Measurements from ENCODE around the gene C3orf20. TPM values are rescaled to one million over a fixed set of nuclear protein-coding genes. Genes with fewer than 3 reads are reported as not detected.

The C3orf20 gene
- total RNA-seq, 1 donor from 2014 or later, result not detected

GRCh38 chr3:14789640-14790285 is 114.8 kb downstream of the C3orf20 start:
- peaks cover 4% of the 10 kb centered on the region for H3K27me3 Mint-ChIP-seq (ENCODE audit: unreplicated experiment)
- peaks cover 8% of the 10 kb centered on the region for H3K9me3 Mint-ChIP-seq (ENCODE audit: unreplicated experiment)
- H3K27ac Mint-ChIP-seq (ENCODE audit: unreplicated experiment), result no peak overlapping the region
- DNase-seq, result no peak
- no peak overlapping the region for H3K4me3 Mint-ChIP-seq (ENCODE audit: unreplicated experiment)
- H3K36me3 Mint-ChIP-seq (ENCODE audit: unreplicated experiment), result no peaks in the 10 kb centered on the region
- TF ChIP-seq CTCF (IDR thresholded peaks at IDR 0.05; ENCODE audit: partially characterized antibody, unreplicated experiment), result no peak
- peaks cover 2% of the 10 kb centered on the region for H3K4me1 Mint-ChIP-seq (ENCODE audit: low read depth, unreplicated experiment)

- Mint-ChIP-seq H3K36me3 (ENCODE audit: unreplicated experiment) (no peaks in the 10 kb centered on the region), H3K4me3 (ENCODE audit: unreplicated experiment) (no peak overlapping the region), H3K27me3 (ENCODE audit: unreplicated experiment) (peaks cover 4% of the 10 kb centered on the region), H3K9me3 (ENCODE audit: unreplicated experiment) (peaks cover 6% of the 10 kb centered on the region), H3K4me1 (ENCODE audit: low read depth, unreplicated experiment) (peaks cover 2% of the 10 kb centered on the region), H3K27ac (ENCODE audit: unreplicated experiment) (no peak overlapping the region)
- peak; percentile 71 for TF ChIP-seq CTCF (IDR thresholded peaks at IDR 0.05; ENCODE audit: partially characterized antibody, unreplicated experiment)
- peak; percentile 82 for DNase-seq
Observed at GRCh38 chr3:14791343-14791945, 116.5 kb downstream of the C3orf20 start.

- peaks cover 2% of the 10 kb centered on the region for H3K9me3 Mint-ChIP-seq (ENCODE audit: unreplicated experiment)
- DNase-seq, result no peak
- H3K27ac Mint-ChIP-seq (ENCODE audit: unreplicated experiment), result no peak overlapping the region
- TF ChIP-seq CTCF (IDR thresholded peaks at IDR 0.05; ENCODE audit: partially characterized antibody, unreplicated experiment), result no peak
- H3K4me3 Mint-ChIP-seq (ENCODE audit: unreplicated experiment), result no peak overlapping the region
- H3K36me3 Mint-ChIP-seq (ENCODE audit: unreplicated experiment), result no peaks in the 10 kb centered on the region
- peaks cover 2% of the 10 kb centered on the region for H3K4me1 Mint-ChIP-seq (ENCODE audit: low read depth, unreplicated experiment)
- peaks cover 4% of the 10 kb centered on the region for H3K27me3 Mint-ChIP-seq (ENCODE audit: unreplicated experiment)
Observed at GRCh38 chr3:14792691-14793121, 117.8 kb downstream of the C3orf20 start.

GRCh38 chr3:14793126-14793857 is 118.4 kb downstream of the C3orf20 start:
- Mint-ChIP-seq H3K27ac (ENCODE audit: unreplicated experiment) (no peak overlapping the region), H3K27me3 (ENCODE audit: unreplicated experiment) (peaks cover 4% of the 10 kb centered on the region), H3K4me3 (ENCODE audit: unreplicated experiment) (no peak overlapping the region), H3K36me3 (ENCODE audit: unreplicated experiment) (no peaks in the 10 kb centered on the region), H3K4me1 (ENCODE audit: low read depth, unreplicated experiment) (peaks cover 2% of the 10 kb centered on the region), H3K9me3 (ENCODE audit: unreplicated experiment) (no peaks in the 10 kb centered on the region)
- no peak for TF ChIP-seq CTCF (IDR thresholded peaks at IDR 0.05; ENCODE audit: partially characterized antibody, unreplicated experiment)
- no peak for DNase-seq

GRCh38 chr3:14793858-14794234 is 118.9 kb downstream of the C3orf20 start:
- Mint-ChIP-seq H3K4me1 (ENCODE audit: low read depth, unreplicated experiment) (peaks cover 2% of the 10 kb centered on the region), H3K9me3 (ENCODE audit: unreplicated experiment) (no peaks in the 10 kb centered on the region), H3K36me3 (ENCODE audit: unreplicated experiment) (no peaks in the 10 kb centered on the region), H3K27ac (ENCODE audit: unreplicated experiment) (no peak overlapping the region), H3K4me3 (ENCODE audit: unreplicated experiment) (no peak overlapping the region), H3K27me3 (ENCODE audit: unreplicated experiment) (peaks cover 4% of the 10 kb centered on the region)
- DNase-seq, result no peak
- no peak for TF ChIP-seq CTCF (IDR thresholded peaks at IDR 0.05; ENCODE audit: partially characterized antibody, unreplicated experiment)

All from glutamatergic neuron (in vitro differentiated cells).